SKM-1 treated with dmso at 0.1 percent for 144 hours (cell line): ENCODE measurements around the gene ST6GAL2.

Experiments used
- DNase-seq: peaks from one replicate; lab custom pipeline; 2025; ENCODE audit not compliant: unreplicated experiment; lab: John Stamatoyannopoulos, UW

Gene ST6GAL2

GRCh38 chr2:106866641-106867040 is 19.3 kb downstream of the ST6GAL2 start:
- DNase-seq = no peak

GRCh38 chr2:106864051-106864450 is 21.9 kb downstream of the ST6GAL2 start:
- DNase-seq = no peak

GRCh38 chr2:106863387-106863786 is 22.6 kb downstream of the ST6GAL2 start:
- no peak for DNase-seq

DNA sequence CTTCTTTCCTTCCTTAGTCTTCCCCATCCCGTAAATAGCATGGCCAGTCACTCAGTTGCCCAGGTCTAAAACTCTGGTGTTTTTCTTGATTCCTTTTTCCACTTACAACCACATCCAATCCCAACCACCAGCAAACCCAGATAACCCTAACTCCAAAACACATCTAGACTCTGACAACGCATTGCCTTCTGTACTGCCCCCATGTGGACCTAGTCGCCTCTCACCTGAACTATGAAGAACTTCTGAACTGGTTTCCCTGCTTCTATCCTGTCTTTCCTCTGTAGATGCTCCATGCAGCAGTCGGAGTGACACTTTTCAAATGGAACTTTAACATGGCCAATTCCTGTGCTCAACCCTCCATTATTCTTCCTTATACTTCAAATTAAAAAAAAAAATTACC is 26.5 kb downstream of the ST6GAL2 start:
- DNase-seq = no peak

DNA sequence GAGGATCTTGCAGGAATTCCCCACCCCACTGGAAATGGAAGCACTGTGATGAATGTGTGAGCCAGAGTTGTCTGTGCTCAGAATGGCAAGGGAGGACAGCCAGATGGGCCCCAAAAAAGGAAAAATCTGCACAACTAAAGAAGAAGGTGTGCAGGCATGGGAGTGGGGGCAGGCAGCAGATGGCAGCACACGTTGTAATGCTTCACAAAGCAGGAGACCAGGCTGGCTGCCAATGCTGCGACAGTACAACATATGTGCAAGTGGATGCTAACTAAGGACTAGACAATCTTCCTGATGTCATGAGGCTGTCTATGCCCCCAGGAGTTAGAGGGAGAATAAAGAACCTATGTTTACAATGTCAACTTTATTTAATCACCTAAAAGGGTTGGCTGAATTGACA is 27.2 kb downstream of the ST6GAL2 start:
- no peak for DNase-seq

GRCh38 chr2:106857882-106858478 is 28.0 kb downstream of the ST6GAL2 start:
- no peak for DNase-seq

DNA sequence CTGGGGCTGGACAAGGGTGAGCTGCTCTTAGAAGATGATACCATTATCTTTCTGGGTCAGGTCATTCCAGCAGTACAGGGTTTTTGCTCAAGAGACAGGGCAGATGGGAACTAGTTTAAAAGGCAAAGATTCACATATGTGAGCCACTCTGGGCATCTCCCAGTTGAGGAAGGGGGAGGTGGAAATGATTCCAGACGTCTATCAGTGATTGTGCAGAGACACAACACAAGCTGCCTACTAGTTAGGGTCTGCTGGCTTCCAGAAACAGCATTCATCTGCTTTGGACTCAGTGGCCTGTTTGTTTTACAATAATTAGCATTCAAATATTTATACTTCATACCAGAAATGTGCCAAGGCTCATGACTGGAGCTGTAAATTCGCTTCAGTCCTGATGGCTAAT is 32.3 kb downstream of the ST6GAL2 start:
- no peak for DNase-seq

DNA sequence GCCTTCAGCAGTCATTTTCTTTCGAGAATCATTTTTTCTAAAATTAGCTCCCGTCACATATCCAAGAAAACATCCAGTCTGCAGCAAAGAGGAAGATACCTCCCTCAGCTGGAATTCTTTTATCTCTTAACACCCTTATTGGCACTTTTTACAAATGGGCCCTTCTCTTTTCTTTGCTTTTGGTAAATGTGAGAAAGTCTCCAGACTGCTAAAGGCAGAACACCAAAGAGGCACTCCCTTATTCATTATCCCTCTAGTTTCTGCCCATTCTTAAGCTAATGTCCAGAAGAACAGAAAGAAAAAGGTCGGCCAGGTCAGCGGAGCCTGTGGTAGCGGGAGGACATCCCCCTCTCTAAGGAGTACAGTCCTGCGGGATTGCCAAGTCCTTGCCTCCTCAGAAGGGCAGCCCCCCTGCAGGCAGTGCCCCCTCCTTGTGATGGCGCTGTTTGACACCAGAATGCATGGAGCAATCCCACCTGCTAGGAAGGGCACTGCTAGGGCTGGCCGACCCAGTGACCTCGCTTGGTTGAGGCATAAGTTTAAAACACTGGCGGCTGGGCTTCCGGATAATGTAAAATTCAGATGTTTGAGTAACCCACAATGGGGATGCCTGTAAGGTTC is 34.0 kb downstream of the ST6GAL2 start:
- no peak for DNase-seq

GRCh38 chr2:106851087-106851874 is 34.7 kb downstream of the ST6GAL2 start:
- DNase-seq = no peak

- no peak for DNase-seq
These were observed 36.7 kb downstream of the ST6GAL2 start for GRCh38 chr2:106849253-106849652.

DNA sequence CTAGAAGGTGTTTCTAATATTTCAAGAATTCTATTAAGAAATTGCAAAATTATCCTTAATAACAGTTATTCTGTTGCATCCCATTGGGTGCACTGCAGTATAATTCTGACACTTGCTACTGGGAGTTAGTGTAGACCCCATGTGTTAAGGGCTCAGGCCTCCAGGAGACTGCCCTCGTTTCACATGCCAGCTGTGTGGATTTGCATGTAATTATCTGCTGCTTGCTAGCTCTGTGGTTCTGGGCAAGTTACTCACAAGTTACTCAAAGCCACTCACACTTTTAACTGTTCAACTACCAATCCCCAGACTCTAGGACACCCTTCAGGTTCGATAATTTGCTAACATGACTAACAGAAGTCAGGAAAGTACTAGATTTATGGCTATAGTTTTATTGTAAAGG is 38.6 kb downstream of the ST6GAL2 start:
- DNase-seq = no peak

- no peak for DNase-seq
These were observed 40.3 kb downstream of the ST6GAL2 start for GRCh38 chr2:106845716-106846115.

DNA sequence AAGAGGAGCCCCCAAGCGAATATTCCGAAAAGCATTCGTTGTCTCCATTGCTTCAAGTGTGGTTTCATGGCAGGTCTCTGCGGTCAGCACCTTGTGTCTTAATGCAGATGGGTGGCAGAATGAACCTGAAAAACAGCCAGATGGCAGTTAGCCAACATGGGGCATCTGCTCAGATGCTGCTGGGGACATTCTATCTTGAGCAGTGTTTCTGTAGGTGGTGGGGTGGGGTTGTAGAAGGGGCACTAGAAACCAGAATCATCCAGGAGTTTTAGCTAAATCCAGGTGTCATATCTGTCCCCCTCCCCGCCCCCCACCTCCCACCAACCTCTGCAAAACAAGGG is 42.1 kb downstream of the ST6GAL2 start:
- DNase-seq = no peak

DNA sequence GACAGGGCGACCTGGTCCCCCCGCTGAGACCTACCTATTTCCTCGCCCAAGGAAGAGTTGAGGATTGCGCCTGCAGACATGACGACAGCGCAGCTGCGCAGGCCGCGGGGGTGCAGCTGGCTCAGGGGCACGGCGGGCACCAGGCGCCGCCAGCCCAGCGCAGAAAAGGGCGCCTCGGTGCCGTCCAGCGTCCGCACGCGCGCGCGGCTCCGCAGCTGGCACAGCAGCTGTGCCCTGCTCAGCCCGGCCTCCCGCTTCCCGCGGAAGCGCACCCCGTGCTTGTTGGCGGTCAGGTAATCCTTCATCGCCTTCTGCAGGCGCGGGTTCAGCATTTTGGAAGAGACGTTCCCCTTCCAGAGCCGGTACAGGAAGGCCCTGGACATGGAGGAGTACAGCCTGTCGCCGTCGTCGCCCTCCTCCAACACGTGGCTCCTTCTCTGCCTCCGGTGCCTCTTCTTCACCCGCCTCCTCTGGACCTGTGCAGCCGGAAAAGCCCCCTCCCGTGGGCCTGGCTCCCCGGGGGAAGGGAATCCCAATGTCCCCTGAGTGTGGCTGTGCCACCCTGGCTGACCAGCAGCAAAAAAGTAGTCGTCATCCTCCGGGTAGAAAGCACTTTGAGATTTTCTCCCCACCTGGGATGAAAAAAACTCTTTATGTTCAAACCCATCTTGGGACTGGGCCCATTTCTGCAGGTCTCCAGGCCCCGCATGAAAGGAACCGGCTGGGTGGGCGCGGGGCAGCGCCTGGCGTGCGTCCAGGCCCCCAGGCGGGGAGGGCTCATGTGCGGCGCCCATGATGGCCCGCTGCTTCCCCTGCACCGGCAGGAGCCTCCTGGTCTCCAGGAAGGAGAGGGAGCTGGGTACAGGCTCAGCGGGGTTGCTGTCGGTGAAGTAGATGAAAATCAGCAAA is 42.7 kb downstream of the ST6GAL2 start:
- no peak for DNase-seq

DNA sequence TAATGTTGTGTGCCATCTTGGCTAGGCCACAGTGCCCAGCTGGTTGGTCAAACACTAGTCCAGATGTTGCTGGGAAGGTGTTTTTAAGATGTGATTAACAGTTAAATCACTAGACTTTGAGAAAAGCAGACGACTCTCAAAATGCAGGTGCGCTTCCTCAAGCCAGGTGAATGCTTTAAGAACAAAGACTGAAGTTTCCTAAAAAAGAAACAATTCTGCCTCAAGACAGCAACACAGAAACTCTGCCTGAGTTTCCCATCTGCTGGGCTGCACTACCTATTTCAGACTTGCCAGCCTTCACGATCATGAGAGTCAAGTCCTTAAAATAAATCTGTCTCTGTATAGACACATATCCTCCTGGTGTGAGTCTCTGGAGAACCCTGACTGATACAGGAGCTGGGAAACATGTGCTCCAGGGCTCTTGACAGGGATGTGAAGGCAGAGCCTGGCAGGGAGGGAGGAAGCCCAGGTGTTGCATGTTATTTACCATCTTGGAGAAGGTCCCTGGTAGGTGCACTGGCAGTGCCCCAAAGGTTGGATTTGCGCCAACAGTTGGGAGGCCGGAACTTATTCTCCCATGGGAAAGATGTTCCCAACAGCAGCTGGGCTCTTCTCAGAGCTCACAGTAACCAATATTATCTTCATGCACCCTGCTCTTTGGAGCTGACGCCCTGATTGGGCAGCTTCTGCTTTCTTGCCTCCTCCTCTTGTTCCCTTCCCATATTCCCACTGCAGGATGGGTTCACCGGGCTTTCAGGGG is 43.9 kb downstream of the ST6GAL2 start:
- no peak for DNase-seq

DNA sequence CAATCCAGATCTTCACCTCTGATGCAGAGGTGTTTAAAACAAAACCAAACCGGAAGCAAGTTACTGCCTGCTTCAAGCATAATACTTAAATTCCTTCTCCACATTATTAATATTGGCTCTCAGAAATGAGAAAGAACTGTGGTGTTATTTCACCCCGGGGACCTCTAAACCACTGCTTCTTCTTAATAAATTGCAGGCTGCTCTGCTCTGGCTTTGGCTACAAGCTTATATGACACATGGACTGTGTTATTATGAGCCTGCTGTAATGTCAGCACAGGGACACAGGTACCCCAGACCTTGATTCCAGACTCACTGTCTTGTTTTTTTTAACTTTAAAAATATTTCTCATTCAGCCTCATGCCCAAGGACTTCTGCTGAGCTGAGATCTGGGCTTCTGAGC is 45.1 kb downstream of the ST6GAL2 start:
- no peak for DNase-seq

DNA sequence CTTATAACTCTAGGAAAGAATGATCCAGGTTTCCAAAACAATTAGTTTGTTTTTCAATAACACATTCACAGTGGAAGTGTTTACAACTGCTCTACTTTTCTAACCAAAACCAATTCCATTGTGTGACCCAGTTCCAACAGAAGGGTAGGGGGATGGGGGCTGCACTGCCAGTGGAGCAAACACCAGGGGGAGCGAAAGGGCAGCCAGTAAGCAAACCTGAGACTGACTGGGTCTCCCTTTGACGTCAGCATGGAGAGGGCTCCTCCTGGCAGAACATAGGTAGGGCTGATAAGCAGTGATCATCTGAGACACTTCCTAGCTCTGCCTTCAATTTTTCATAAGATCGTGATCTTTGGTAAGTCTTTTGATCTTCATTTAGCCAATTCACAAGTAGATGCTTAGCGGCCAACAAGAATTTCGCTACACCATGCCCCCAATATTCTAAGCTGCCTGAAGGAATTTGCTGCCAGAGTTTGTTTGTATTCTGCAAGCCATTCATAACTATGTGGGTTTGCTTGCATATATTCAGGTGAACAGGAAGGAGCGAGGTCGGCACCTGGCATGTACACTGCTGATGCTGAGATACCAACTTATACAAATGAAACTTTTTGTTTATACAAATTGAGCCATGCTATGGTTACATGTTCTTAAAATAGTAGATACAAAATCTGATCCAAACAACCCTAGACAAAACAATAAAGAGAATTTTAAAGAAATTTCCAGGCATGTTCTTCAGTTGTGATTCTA is 45.9 kb downstream of the ST6GAL2 start:
- no peak for DNase-seq

DNA sequence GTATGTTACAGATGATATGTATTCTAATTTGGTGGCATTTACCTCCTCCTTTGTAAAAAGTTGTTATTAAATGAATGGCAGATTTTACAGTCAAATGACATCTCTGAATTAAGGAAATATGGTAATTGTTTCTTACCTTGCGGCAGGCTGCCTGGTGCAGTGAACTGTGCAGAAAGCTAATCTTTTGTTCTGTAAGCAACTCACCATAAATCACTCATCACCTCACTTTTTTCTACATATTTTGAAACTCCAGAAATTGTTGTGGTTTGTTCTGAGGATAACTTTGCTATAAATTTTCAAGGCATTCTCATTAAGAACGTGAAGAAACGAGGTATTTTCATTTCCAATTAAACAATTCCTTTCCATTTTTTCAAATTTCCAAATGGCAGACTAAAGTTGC is 52.7 kb downstream of the ST6GAL2 start:
- DNase-seq = no peak

GRCh38 chr2:106831816-106832569 is 54.0 kb downstream of the ST6GAL2 start:
- no peak for DNase-seq
